ENCODE results near the gene CACNA1C.

GRCh38 chr12:2222691-2223090 lies 169.9 kb downstream of the CACNA1C start:
- no peak for TF ChIP-seq CTCF (conservative IDR thresholded peaks at IDR 0.05 in 1 of 2, IDR thresholded peaks at IDR 0.05 in 1 of 2; ENCODE audit: low read depth in 1 of 2, low read length in 2 of 2)
- no peak for TF ChIP-seq EZH2 (IDR thresholded peaks at IDR 0.05; ENCODE audit: low read length, missing control alignments)
